ENCODE data around the gene INS. TPM values are rescaled to one million over a fixed set of nuclear protein-coding genes. Genes with fewer than 3 reads are reported as not detected.

INS gene
- total RNA-seq, 1 experiment from 2014 or later, result not detected

- Mint-ChIP-seq H3K4me1 (ENCODE audit: low read depth, unreplicated experiment) (no peaks in the 10 kb centered on the region), H3K4me3 (ENCODE audit: low read depth, unreplicated experiment) (no peak overlapping the region), H3K9me3 (ENCODE audit: low read depth, unreplicated experiment) (peaks cover 3% of the 10 kb centered on the region), H3K36me3 (ENCODE audit: insufficient read depth, unreplicated experiment) (peaks cover 7% of the 10 kb centered on the region), H3K27me3 (ENCODE audit: unreplicated experiment) (peaks cover 89% of the 10 kb centered on the region), H3K27ac (ENCODE audit: unreplicated experiment) (no peak overlapping the region)
- CTCF ChIA-PET, result no interaction called here
- DNase-seq, result no peak
- intact Hi-C loops (cut with micrococcal nuclease; ENCODE audit: unreplicated experiment), result no loop called here
- BruUV-seq (replicated peaks), result no TSS peak
- no peak for TF ChIP-seq CTCF (IDR thresholded peaks at IDR 0.05; ENCODE audit: unreplicated experiment)
Observed at GRCh38 chr11:2132874-2133240, 28.2 kb downstream of the INS start.

GRCh38 chr11:2132246-2132645 is 28.8 kb downstream of the INS start:
- Mint-ChIP-seq H3K36me3 (ENCODE audit: insufficient read depth, unreplicated experiment) (peaks cover 2% of the 10 kb centered on the region), H3K9me3 (ENCODE audit: low read depth, unreplicated experiment) (peaks cover 3% of the 10 kb centered on the region), H3K4me3 (ENCODE audit: low read depth, unreplicated experiment) (no peak overlapping the region), H3K27me3 (ENCODE audit: unreplicated experiment) (peaks cover 82% of the 10 kb centered on the region), H3K27ac (ENCODE audit: unreplicated experiment) (no peak overlapping the region), H3K4me1 (ENCODE audit: low read depth, unreplicated experiment) (no peaks in the 10 kb centered on the region)
- intact Hi-C loops (cut with micrococcal nuclease; ENCODE audit: unreplicated experiment), result no loop called here
- DNase-seq, result no peak
- no TSS peak for BruUV-seq (replicated peaks)
- CTCF ChIA-PET, result no interaction called here
- no peak for TF ChIP-seq CTCF (IDR thresholded peaks at IDR 0.05; ENCODE audit: unreplicated experiment)

GRCh38 chr11:2131371-2132236 is 29.4 kb downstream of the INS start:
- H3K27me3 Mint-ChIP-seq (ENCODE audit: unreplicated experiment), result peaks cover 76% of the 10 kb centered on the region
- BruUV-seq (replicated peaks), result no TSS peak
- no peak overlapping the region for H3K4me3 Mint-ChIP-seq (ENCODE audit: low read depth, unreplicated experiment)

GRCh38 chr11:2130881-2131352 is 30.1 kb downstream of the INS start:
- BruUV-seq (replicated peaks), result no TSS peak
- peaks cover 3% of the 10 kb centered on the region for H3K9me3 Mint-ChIP-seq (ENCODE audit: low read depth, unreplicated experiment)
- no peaks in the 10 kb centered on the region for H3K4me1 Mint-ChIP-seq (ENCODE audit: low read depth, unreplicated experiment)
- no peak overlapping the region for H3K27ac Mint-ChIP-seq (ENCODE audit: unreplicated experiment)
- H3K4me3 Mint-ChIP-seq (ENCODE audit: low read depth, unreplicated experiment), result no peak overlapping the region
- intact Hi-C loops (cut with micrococcal nuclease; ENCODE audit: unreplicated experiment), result no loop called here
- CTCF ChIA-PET, result no interaction called here
- TF ChIP-seq CTCF (IDR thresholded peaks at IDR 0.05; ENCODE audit: unreplicated experiment), result no peak
- no peak for DNase-seq
- peaks cover 73% of the 10 kb centered on the region for H3K27me3 Mint-ChIP-seq (ENCODE audit: unreplicated experiment)
- no peaks in the 10 kb centered on the region for H3K36me3 Mint-ChIP-seq (ENCODE audit: insufficient read depth, unreplicated experiment)

More at GRCh38 chr11:2131371-2132236, 29.4 kb downstream of the INS start:
- CTCF ChIA-PET, result no interaction called here
- Mint-ChIP-seq H3K9me3 (ENCODE audit: low read depth, unreplicated experiment) (peaks cover 3% of the 10 kb centered on the region), H3K4me1 (ENCODE audit: low read depth, unreplicated experiment) (no peaks in the 10 kb centered on the region), H3K36me3 (ENCODE audit: insufficient read depth, unreplicated experiment) (no peaks in the 10 kb centered on the region), H3K27ac (ENCODE audit: unreplicated experiment) (no peak overlapping the region)
- no peak for TF ChIP-seq CTCF (IDR thresholded peaks at IDR 0.05; ENCODE audit: unreplicated experiment)
- DNase-seq, result no peak
- intact Hi-C loops (cut with micrococcal nuclease; ENCODE audit: unreplicated experiment), result no loop called here

Data from Calu3 (cell line).